D721Med (cell line): ENCODE data around the gene MELTF.

Experiments used
- DNase-seq: peaks from one replicate; pipeline ENCODE4 v3.0.0; 2011; ENCODE audit warnings: low spot score; ENCODE audit not compliant: insufficient read length
- FAIRE-seq: peaks from 2 replicates; lab custom pipeline; 2011; peaks lifted over from hg19 to GRCh38; lab: Jason Lieb, UNC
- CTCF ChIP-seq: IDR thresholded peaks from 2 replicates; pipeline ENCODE4 v1.5.1; 2012; ENCODE audit warnings: mild to moderate bottlenecking, control low read depth; ENCODE audit not compliant: insufficient read depth; ENCODE audit errors: missing control alignments

MELTF gene

DNA sequence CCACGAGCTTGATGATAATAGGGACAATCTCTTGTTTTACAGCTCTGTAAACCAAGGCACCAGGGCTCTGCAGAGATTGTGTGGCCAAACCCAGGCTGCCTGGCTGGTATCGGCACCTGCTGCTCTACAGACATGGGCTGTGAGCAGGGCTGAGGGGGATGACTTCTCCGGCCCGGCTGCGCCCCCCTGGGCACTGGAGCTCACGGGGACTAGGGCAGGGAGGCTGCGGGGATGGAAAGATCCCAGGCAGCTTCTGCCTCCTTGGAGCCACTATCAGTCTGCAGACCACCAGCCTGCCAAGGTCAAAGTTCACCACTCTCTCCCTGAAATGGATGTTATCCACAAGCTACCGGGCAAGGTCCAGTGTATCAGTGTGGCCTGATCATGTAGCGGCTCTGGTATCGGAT lies 39.0 kb downstream of the MELTF start:
- FAIRE-seq (no peak), DNase-seq (no peak)
- TF ChIP-seq CTCF, result no peak

DNA sequence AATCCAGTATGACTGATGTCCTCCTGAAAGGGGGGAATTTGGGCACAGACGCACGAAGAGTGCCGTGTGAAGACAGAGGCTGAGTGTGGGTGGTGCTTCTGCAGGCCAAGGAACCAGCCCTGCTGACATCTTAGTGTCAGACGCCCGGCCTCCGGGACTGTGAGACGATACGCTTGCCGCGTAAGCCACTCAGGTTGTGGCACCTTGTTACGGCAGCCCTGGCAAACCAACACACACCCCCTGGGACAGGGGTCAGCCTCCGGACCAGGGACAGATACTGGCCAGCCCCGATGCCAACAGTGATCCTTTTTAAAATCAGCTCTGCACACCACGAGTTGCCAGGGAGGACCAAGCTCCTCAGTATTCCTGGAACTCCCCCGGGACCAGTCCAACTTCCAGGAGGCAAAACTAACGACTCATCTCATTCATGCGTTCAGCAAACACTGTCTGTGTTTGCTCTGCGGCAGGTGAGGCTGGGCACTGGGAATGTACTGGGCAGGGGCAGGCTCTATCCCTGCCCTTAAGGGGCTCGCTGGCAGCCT lies 39.8 kb downstream of the MELTF start:
- no peak for TF ChIP-seq CTCF
- DNase-seq, result no peak
- no peak for FAIRE-seq

DNA sequence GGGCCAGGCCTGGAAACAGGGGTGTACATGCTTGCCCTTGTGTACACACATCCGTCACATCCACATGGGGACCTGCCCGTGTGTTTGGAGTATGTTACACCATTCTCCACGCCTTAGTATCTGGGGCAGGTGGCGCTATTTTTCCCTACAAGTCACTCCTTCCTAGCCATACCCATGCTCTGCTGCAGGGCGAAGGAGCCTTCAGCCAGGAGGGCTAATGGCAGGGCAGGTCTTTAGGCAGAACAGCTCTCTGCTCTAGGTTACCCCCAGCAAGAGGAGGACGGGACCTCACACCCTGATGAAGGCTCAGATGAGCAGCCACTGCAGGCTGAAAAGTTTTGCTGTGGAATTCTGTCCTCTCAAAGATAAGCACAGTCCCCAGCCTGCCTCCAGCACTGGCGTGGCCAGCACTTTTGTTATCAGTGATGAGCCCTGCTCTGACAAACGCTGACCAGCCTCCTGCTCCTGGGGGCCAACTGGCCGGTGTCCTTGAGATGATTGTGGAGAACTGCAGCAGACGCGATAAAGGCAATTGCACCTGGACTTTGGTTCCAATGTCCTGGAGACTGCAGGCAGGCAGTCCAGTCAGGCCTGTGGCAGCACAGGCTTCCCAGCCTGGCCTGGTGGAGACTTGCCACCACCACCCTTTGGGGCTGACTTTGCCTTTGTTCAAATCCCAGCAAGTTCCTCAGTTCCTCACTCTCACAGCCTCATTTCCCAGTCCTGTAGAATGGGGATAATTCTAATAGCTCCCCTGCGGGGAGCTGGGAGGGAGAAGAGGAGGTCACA lies 41.2 kb downstream of the MELTF start:
- no peak for TF ChIP-seq CTCF
- DNase-seq (no peak), FAIRE-seq (no peak)

GRCh38 chr3:196987022-196987421 lies 42.6 kb downstream of the MELTF start:
- TF ChIP-seq CTCF, result no peak
- DNase-seq, result no peak
- no peak for FAIRE-seq

DNA sequence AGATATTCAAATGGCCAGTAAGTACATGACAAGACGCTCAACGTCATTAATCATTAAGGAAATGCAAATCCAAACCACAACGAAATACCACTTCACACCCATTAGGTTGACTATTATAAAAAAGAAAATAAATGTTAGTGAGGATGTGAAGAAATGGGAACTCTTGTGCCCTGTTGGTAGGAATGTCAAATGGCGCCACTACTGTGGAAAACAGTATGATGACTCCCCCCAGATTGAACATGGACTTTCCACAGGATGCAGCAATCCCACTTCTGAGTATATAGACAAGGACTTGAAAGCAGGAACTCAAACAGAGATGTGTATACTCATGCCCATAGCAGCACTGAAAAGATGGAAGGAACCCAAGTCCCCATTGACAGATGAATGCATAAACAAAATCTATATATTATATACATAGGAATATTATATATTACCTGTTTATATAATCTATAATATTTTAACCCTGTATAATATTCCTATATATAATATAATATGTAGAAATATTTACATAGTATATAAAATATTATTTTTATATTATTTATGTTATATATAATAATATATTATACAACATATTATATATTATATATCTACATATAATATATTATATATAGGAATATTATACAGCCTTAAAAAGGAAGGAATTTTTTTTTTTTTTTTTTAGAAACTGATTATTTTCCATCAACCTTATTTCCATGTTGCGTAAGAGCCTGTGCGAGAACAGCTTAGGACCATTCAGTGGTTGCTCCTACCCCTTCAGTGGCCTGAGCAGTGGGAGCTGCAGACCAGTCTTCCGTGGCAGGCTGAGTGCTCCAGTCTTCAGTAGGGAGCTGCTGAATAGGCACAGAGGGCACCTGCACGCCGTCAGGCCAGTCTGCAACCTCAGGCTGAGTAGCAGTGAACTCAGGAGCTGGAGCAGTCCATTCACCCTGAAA lies 43.4 kb downstream of the MELTF start:
- FAIRE-seq, result no peak

GRCh38 chr3:196985298-196985697 lies 44.3 kb downstream of the MELTF start:
- TF ChIP-seq CTCF, result no peak
- DNase-seq (no peak), FAIRE-seq (no peak)

More for the DNA sequence above, 43.4 kb downstream of the MELTF start:
- no peak for TF ChIP-seq CTCF
- DNase-seq, result no peak
